Heart left ventricle (tissue), 16 donors: ENCODE results near the gene LMO4. TPM values are rescaled to one million over a fixed set of nuclear protein-coding genes. Genes with fewer than 3 reads are reported as not detected.

Experiments
- ATAC-seq, 4 donors: fragments of 200-7000 bp; cut with Tn5 transposase; one replicate each; pipeline ENCODE4 v1.9.1; 2020 to 2022; ENCODE audit warnings: moderate library complexity in 4 of 4, mild to moderate bottlenecking in 3 of 4, moderate number of reproducible peaks in 1 of 4
- DNase-seq, 5 donors: peaks; one replicate each; pipeline ENCODE4 v3.0.0-alpha.2; 2020
- H3K27ac ChIP-seq, 12 donors: fragments of 200-600 bp; sonication (generic) in 4 of 12; one replicate each; pipeline versions ENCODE4 v1.5.0 to v1.8.0; 2016 to 2022; ENCODE audit warnings: mild to moderate bottlenecking in 2 of 12
- H3K27me3 ChIP-seq, 9 donors: fragments of 200-600 bp; sonication (generic) in 2 of 9; one replicate each; pipeline versions ENCODE4 v1.5.1 to v1.8.0; 2016 to 2022; ENCODE audit warnings: mild to moderate bottlenecking in 3 of 9
- H3K36me3 ChIP-seq, 9 donors: fragments of 200-600 bp; sonication (generic) in 2 of 9; one replicate each; pipeline versions ENCODE4 v1.5.0 to v1.8.0; 2018 to 2022; ENCODE audit warnings: mild to moderate bottlenecking in 2 of 9
- H3K4me1 ChIP-seq, 12 donors: fragments of 200-600 bp; sonication (generic) in 4 of 12; one replicate each; pipeline versions ENCODE4 v1.5.0 to v1.8.0; 2016 to 2022; ENCODE audit warnings: mild to moderate bottlenecking in 3 of 12
- H3K4me3 ChIP-seq, 12 donors: fragments of 200-600 bp; sonication (generic) in 4 of 12; one replicate each; pipeline versions ENCODE4 v1.5.0 to v1.8.0; 2017 to 2022; ENCODE audit warnings: mild to moderate bottlenecking in 9 of 12, moderate library complexity in 4 of 12
- H3K9me3 ChIP-seq, 12 donors: fragments of 200-600 bp; sonication (generic) in 4 of 12; one replicate each; pipeline versions ENCODE4 v1.5.0 to v1.8.0; 2016 to 2022; ENCODE audit warnings: mild to moderate bottlenecking in 1 of 12
- CTCF ChIP-seq, 12 donors: fragments of 200-600 bp; sonication (generic) in 4 of 12; IDR thresholded peaks; one replicate each; pipeline versions ENCODE4 v1.5.0 to v1.8.0; 2018 to 2022; ENCODE audit warnings: antibody characterized with exemption in 12 of 12, mild to moderate bottlenecking in 5 of 12
- POLR2A ChIP-seq, 2 donors: fragments of 450-650 bp; IDR thresholded peaks; one replicate each; pipeline ENCODE4 v1.6.1; 2017; ENCODE audit warnings: antibody characterized with exemption in 2 of 2, mild to moderate bottlenecking in 2 of 2, moderate library complexity in 2 of 2
- WGBS, 4 donors: extraction: QIAGEN DNeasy Blood & Tissue Kit in 2 of 4; methylation state at CpG; one replicate each; pipeline versions ENCODE4 v1.1.5 to v1.1.7; 2013 to 2018; 5-methylcytosine and 5-hydroxymethylcytosine counted together
- intact Hi-C, 10 donors: fragments of 100-400 bp; cut with DNase I; formaldehyde crosslinking; loops; one replicate each; pipeline versions ENCODE4 v1.11.1 to v1.14.2; 2022
- polyA plus RNA-seq, 2 donors: library from polyadenylated mRNA; stranded (reverse); fragments of 200-250 nt; gene quantifications; one replicate each; pipeline ENCODE4 v1.2.3, GENCODE V29; 2013
- total RNA-seq, 9 donors: library from RNA; depleted of rRNA in 2 of 9; stranded (reverse); fragments of >200 nt in 2 of 9; fragmentation: NEBNext Ultra II Directional in 3 of 9; extraction: Animal tissue kit (Norgen Biotek cat#: 25700) in 3 of 9; gene quantifications; one replicate each; pipeline versions ENCODE4 v1.1.0 to v1.2.4, GENCODE V29; 2016 to 2023
- donor health status: ischemic (EF 13 %, LVEDD 7.1; RV severe dilation, severe dysfunction).
- donor health status: healthy with polysubstance abuse.
- donor health status: DM: no; HTN: yes; CAD: no.
- donor health status: DM: no; HTN: no; CAD: no.
- donor health status: ischemic (EF 25% LVEDD 6.9; RV normal size, moderate dysfunction).
- donor health status: ischemic (EF 25% LVEDD 5.7; RV mildly dilated, moderate dysfunction).
- donor health status: healthy.
- donor health status: DM: yes; HTN: yes; CAD: no.
- donor health status: ischemic (EF 35%, LVEDD 5.7; RV mildly dilated, moderate dysfunction).
- donor health status: nonischemic (EF 11% LVEDD 7.7; RV severe dilation, severe dysfunction).
- donor health status: DM: yes; HTN: yes; CAD: no.
- donor health status: PGD.
- donor health status: ischemic (EF 29% LVEDD 5.4; RV normal size, mild dysfunction).
- donor health status: nonischemic (EF 23%, LVEDD 6.1; RV moderate dilation, normal function).

LMO4 gene
- total and polyA plus RNA-seq, 11 donors, result 23.3 to 60.7 (median 29.6) TPM

GRCh38 chr1:87394513-87394912 is 65.8 kb downstream of the LMO4 start:
- no peaks in the 10 kb centered on the region for H3K27me3 ChIP-seq
- H3K4me1 ChIP-seq, result peaks cover 0 to 10% (median 2%) of the 10 kb centered on the region in 12 donors
- H3K27ac ChIP-seq, result no peak overlapping the region
- peaks cover 0 to 4% (median 0%) of the 10 kb centered on the region in 12 donors for H3K9me3 ChIP-seq
- H3K36me3 ChIP-seq, result no peaks in the 10 kb centered on the region
- TF ChIP-seq CTCF (IDR thresholded peaks at IDR 0.05) (no peak), POLR2A (IDR thresholded peaks at IDR 0.05) (no peak)
- WGBS, 4 donors, result 78 to 84% (median 83%) methylated on average over 9 of the region's 9 CpGs
- DNase-seq (no peak), ATAC-seq (no peak)
- no peak overlapping the region for H3K4me3 ChIP-seq
- intact Hi-C loops, result loop anchor here in 1 of 10 donors (10.0 kb wide), 1 partner anchor 170 kb away; no protein-coding TSS in a partner anchor

- ATAC-seq (no peak), DNase-seq (no peak)
These were observed 66.3 kb downstream of the LMO4 start for GRCh38 chr1:87394982-87395381.

More at GRCh38 chr1:87394982-87395381, 66.3 kb downstream of the LMO4 start:
- intact Hi-C loops, result loop anchor here in 1 of 10 donors (10.0 kb wide), 1 partner anchor 170 kb away; no protein-coding TSS in a partner anchor
- no peak for TF ChIP-seq CTCF (IDR thresholded peaks at IDR 0.05)
- TF ChIP-seq POLR2A (IDR thresholded peaks at IDR 0.05), result no peak
- Histone ChIP-seq H3K9me3 (no peaks in the 10 kb centered on the region), H3K27ac (no peak overlapping the region), H3K4me3 (no peak overlapping the region), H3K4me1 (peaks cover 0 to 10% (median 2%) of the 10 kb centered on the region in 12 donors), H3K36me3 (no peaks in the 10 kb centered on the region), H3K27me3 (no peaks in the 10 kb centered on the region)
- 89 to 96% (median 92%) methylated on average over 2 of the region's 2 CpGs for WGBS, 4 donors
